Central memory CD8-positive, alpha-beta T cell (primary cell): ENCODE measurements around the gene KHDC4.

Experiments
- ATAC-seq: fragments of 150-1000 bp; cut with Tn5 transposase; replicated peaks from 2 replicates; pipeline ENCODE4 v1.10.0; 2022; ENCODE audit warnings: mild to moderate bottlenecking, moderate FRiP score, moderate number of reproducible peaks; ENCODE audit not compliant: poor library complexity, severe bottlenecking; ENCODE audit errors: extremely low read depth
- DNase-seq, 2 donors: peaks; one replicate each; pipeline ENCODE4 v3.0.0; 2021; ENCODE audit warnings: low spot score in 2 of 2
- H3K27ac Mint-ChIP-seq: one replicate; pipeline ENCODE4 v1.8.0; 2022; ENCODE audit warnings: low read depth, mild to moderate bottlenecking, moderate library complexity, mixed read lengths
- H3K27me3 Mint-ChIP-seq: one replicate; pipeline ENCODE4 v1.8.0; 2022; ENCODE audit warnings: mixed read lengths
- H3K36me3 Mint-ChIP-seq: one replicate; pipeline ENCODE4 v1.8.0; 2022; ENCODE audit warnings: mild to moderate bottlenecking, moderate library complexity, mixed read lengths; ENCODE audit not compliant: insufficient read depth
- H3K4me1 Mint-ChIP-seq: one replicate; pipeline ENCODE4 v1.8.0; 2022; ENCODE audit warnings: mixed read lengths
- H3K4me3 Mint-ChIP-seq: one replicate; pipeline ENCODE4 v1.8.0; 2022; ENCODE audit warnings: mild to moderate bottlenecking, moderate library complexity, mixed read lengths
- H3K9me3 Mint-ChIP-seq: one replicate; pipeline ENCODE4 v1.8.0; 2022; ENCODE audit warnings: mixed read lengths

Gene KHDC4

GRCh38 chr1:155964193-155964592 is 30.0 kb upstream of the KHDC4 start:
- DNase-seq (no peak), ATAC-seq (no peak)
- Mint-ChIP-seq H3K27ac (peak overlapping the region; percentile 79), H3K4me3 (no peak overlapping the region), H3K4me1 (peaks cover 52% of the 10 kb centered on the region), H3K27me3 (no peaks in the 10 kb centered on the region), H3K9me3 (no peaks in the 10 kb centered on the region), H3K36me3 (peaks cover 73% of the 10 kb centered on the region)

- Mint-ChIP-seq H3K4me3 (no peak overlapping the region), H3K27me3 (no peaks in the 10 kb centered on the region), H3K4me1 (peaks cover 37% of the 10 kb centered on the region), H3K36me3 (peaks cover 79% of the 10 kb centered on the region), H3K27ac (peak overlapping the region; percentile 55), H3K9me3 (no peaks in the 10 kb centered on the region)
- no peak for ATAC-seq
- DNase-seq: no peak
Observed at GRCh38 chr1:155962599-155963211, 28.5 kb upstream of the KHDC4 start.

- H3K4me3 Mint-ChIP-seq: peak overlapping the region; percentile 25
- peaks cover 30% of the 10 kb centered on the region for H3K4me1 Mint-ChIP-seq
- no peaks in the 10 kb centered on the region for H3K27me3 Mint-ChIP-seq
- H3K27ac Mint-ChIP-seq: peak overlapping the region; percentile 68
- H3K36me3 Mint-ChIP-seq: peaks cover 85% of the 10 kb centered on the region
- H3K9me3 Mint-ChIP-seq: no peaks in the 10 kb centered on the region
- DNase-seq (no peak), ATAC-seq (no peak)
Observed at GRCh38 chr1:155961937-155962336, 27.7 kb upstream of the KHDC4 start.

GRCh38 chr1:155960081-155960745 is 26.0 kb upstream of the KHDC4 start:
- H3K27me3 Mint-ChIP-seq: no peaks in the 10 kb centered on the region
- no peak for DNase-seq
- H3K4me3 Mint-ChIP-seq: no peak overlapping the region
- no peak for ATAC-seq
- H3K4me1 Mint-ChIP-seq: peaks cover 18% of the 10 kb centered on the region
- H3K9me3 Mint-ChIP-seq: no peaks in the 10 kb centered on the region
- peak overlapping the region; percentile 87 for H3K27ac Mint-ChIP-seq
- peaks cover 87% of the 10 kb centered on the region for H3K36me3 Mint-ChIP-seq

- H3K4me3 Mint-ChIP-seq: no peak overlapping the region
- DNase-seq: no peak
- no peak for ATAC-seq
- H3K9me3 Mint-ChIP-seq: no peaks in the 10 kb centered on the region
- H3K4me1 Mint-ChIP-seq: peaks cover 15% of the 10 kb centered on the region
- no peaks in the 10 kb centered on the region for H3K27me3 Mint-ChIP-seq
- H3K27ac Mint-ChIP-seq: no peak overlapping the region
- H3K36me3 Mint-ChIP-seq: peaks cover 95% of the 10 kb centered on the region
Observed at GRCh38 chr1:155957411-155957915, 23.2 kb upstream of the KHDC4 start.

GRCh38 chr1:155954645-155955044 is 20.4 kb upstream of the KHDC4 start:
- H3K36me3 Mint-ChIP-seq: peaks cover 87% of the 10 kb centered on the region
- no peaks in the 10 kb centered on the region for H3K9me3 Mint-ChIP-seq
- no peak overlapping the region for H3K27ac Mint-ChIP-seq
- DNase-seq (no peak), ATAC-seq (no peak)
- H3K4me1 Mint-ChIP-seq: no peaks in the 10 kb centered on the region
- no peak overlapping the region for H3K4me3 Mint-ChIP-seq
- H3K27me3 Mint-ChIP-seq: no peaks in the 10 kb centered on the region

GRCh38 chr1:155952505-155952890 is 18.3 kb upstream of the KHDC4 start:
- no peak for DNase-seq
- Mint-ChIP-seq H3K36me3 (peaks cover 85% of the 10 kb centered on the region), H3K27me3 (no peaks in the 10 kb centered on the region), H3K4me3 (no peak overlapping the region), H3K27ac (no peak overlapping the region), H3K4me1 (no peaks in the 10 kb centered on the region), H3K9me3 (no peaks in the 10 kb centered on the region)
- no peak for ATAC-seq

- no peaks in the 10 kb centered on the region for H3K9me3 Mint-ChIP-seq
Observed at GRCh38 chr1:155951753-155952504, 17.7 kb upstream of the KHDC4 start.

GRCh38 chr1:155950829-155951228 is 16.6 kb upstream of the KHDC4 start:
- no peaks in the 10 kb centered on the region for H3K27me3 Mint-ChIP-seq
- H3K4me1 Mint-ChIP-seq: peaks cover 15% of the 10 kb centered on the region
- DNase-seq: no peak
- H3K9me3 Mint-ChIP-seq: no peaks in the 10 kb centered on the region
- H3K36me3 Mint-ChIP-seq: peaks cover 81% of the 10 kb centered on the region
- H3K4me3 Mint-ChIP-seq: no peak overlapping the region
- no peak for ATAC-seq
- peak overlapping the region; percentile 64 for H3K27ac Mint-ChIP-seq

More at GRCh38 chr1:155951753-155952504, 17.7 kb upstream of the KHDC4 start:
- Mint-ChIP-seq H3K27ac (no peak overlapping the region), H3K36me3 (peaks cover 82% of the 10 kb centered on the region), H3K27me3 (no peaks in the 10 kb centered on the region), H3K4me3 (no peak overlapping the region), H3K4me1 (peaks cover 4% of the 10 kb centered on the region)
- no peak for ATAC-seq
- DNase-seq: no peak

- H3K27me3 Mint-ChIP-seq: no peaks in the 10 kb centered on the region
- H3K4me1 Mint-ChIP-seq: peaks cover 23% of the 10 kb centered on the region
- H3K27ac Mint-ChIP-seq: no peak overlapping the region
- peaks cover 60% of the 10 kb centered on the region for H3K36me3 Mint-ChIP-seq
- H3K4me3 Mint-ChIP-seq: no peak overlapping the region
- no peaks in the 10 kb centered on the region for H3K9me3 Mint-ChIP-seq
- ATAC-seq: no peak
- DNase-seq: no peak
Observed at GRCh38 chr1:155947741-155948140, 13.5 kb upstream of the KHDC4 start.

GRCh38 chr1:155947292-155947691 is 13.1 kb upstream of the KHDC4 start:
- H3K4me1 Mint-ChIP-seq: peaks cover 23% of the 10 kb centered on the region
- no peak for DNase-seq

GRCh38 chr1:155946633-155947219 is 12.5 kb upstream of the KHDC4 start:
- Mint-ChIP-seq H3K27ac (peak overlapping the region; percentile 86), H3K36me3 (peaks cover 52% of the 10 kb centered on the region), H3K4me1 (peaks cover 24% of the 10 kb centered on the region), H3K9me3 (no peaks in the 10 kb centered on the region), H3K27me3 (no peaks in the 10 kb centered on the region), H3K4me3 (peak overlapping the region; percentile 48)
- DNase-seq: no peak
- ATAC-seq: no peak

More at GRCh38 chr1:155947292-155947691, 13.1 kb upstream of the KHDC4 start:
- H3K27me3 Mint-ChIP-seq: no peaks in the 10 kb centered on the region
- no peak for ATAC-seq
- H3K36me3 Mint-ChIP-seq: peaks cover 56% of the 10 kb centered on the region
- H3K27ac Mint-ChIP-seq: peak overlapping the region; percentile 86
- H3K9me3 Mint-ChIP-seq: no peaks in the 10 kb centered on the region
- H3K4me3 Mint-ChIP-seq: no peak overlapping the region
